ENCODE measurements around the gene RCN2.

DNA sequence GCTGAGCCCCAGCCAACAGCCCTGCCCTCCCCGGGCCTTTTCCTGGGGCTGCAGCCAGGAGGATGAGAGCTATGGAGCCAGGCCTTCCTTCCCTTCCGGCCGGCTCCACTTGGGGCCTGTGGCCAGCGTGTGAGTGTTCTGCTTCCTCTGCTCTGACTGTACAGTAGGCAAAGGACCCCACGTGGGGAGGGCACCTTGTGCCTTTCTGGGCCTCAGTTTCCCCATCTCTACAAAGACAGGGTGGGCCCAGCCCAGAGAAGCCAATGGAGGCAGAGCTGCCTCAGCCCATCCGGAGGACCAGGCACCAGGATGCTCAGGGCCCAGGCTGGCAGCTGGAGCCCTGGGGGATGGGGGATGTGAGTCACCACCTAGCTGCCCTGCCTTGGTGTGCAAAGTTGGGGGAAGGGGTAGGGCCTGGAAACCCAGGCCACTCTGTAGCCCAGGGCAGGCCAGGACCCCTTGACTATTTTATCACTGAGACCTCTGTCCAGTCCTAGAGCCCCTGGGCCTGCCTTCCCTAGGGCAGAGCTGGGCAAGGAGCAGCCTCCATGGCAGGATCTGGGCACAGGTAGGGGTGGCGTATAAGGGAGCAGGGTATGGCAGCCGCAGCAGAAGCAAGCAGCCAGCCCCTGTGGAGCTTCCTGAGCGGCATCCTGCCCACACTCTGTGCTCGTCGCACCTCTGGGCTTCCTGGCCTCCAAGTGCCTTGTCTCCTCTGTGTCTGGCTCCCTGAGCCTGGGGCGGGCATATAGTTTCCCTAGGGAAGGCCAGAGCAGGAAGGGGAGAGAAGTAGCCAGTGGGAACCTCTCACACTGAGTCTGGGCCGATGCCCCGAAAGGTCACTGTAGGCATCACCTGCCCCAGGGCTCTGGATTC, 65.2 kb downstream of the RCN2 start:
- TF ChIP-seq EZH2 (IDR thresholded peaks at IDR 0.05) (no peak), POLR2AphosphoS5 (IDR thresholded peaks at IDR 0.05; ENCODE audit: borderline replicate concordance, low read depth, low read length) (no peak)
